Endodermal cell (in vitro differentiated cells): ENCODE measurements around the gene EMC10. TPM values are rescaled to one million over a fixed set of nuclear protein-coding genes. Genes with fewer than 3 reads are reported as not detected.

ENCODE experiments used
- DNase-seq: peaks from one replicate; pipeline ENCODE4 v3.0.0-alpha.2; 2017
- H3K27ac ChIP-seq: 2 replicates; pipeline ENCODE4 v1.5.1; 2013; ENCODE audit warnings: mild to moderate bottlenecking, low read depth, low read length, moderate library complexity
- H3K27me3 ChIP-seq: 2 replicates; pipeline ENCODE4 v1.6.1; 2013; ENCODE audit warnings: mild to moderate bottlenecking, low read length, moderate library complexity; ENCODE audit not compliant: insufficient read depth, control insufficient read depth, poor library complexity, severe bottlenecking
- H3K36me3 ChIP-seq: 2 replicates; pipeline ENCODE4 v1.7.0; 2013; ENCODE audit warnings: mild to moderate bottlenecking, low read length, moderate library complexity; ENCODE audit not compliant: control insufficient read depth, insufficient read depth
- H3K4me1 ChIP-seq: one replicate; pipeline ENCODE4 v1.7.0; 2013; ENCODE audit warnings: low read length; ENCODE audit not compliant: control insufficient read depth, insufficient read depth
- H3K4me3 ChIP-seq: 2 replicates; pipeline ENCODE4 v1.5.1; 2013; ENCODE audit warnings: mild to moderate bottlenecking, low read length, moderate library complexity
- H3K9ac ChIP-seq: 2 replicates; pipeline ENCODE4 v1.6.1; 2013; ENCODE audit warnings: mild to moderate bottlenecking, low read length, moderate library complexity; ENCODE audit not compliant: poor library complexity, severe bottlenecking; ENCODE audit errors: extremely low read depth
- H3K9me3 ChIP-seq: 2 replicates; pipeline ENCODE4 v1.6.1; 2013; ENCODE audit warnings: mild to moderate bottlenecking, low read length, moderate library complexity; ENCODE audit not compliant: control insufficient read depth
- H3K27ac Mint-ChIP-seq: 2 replicates; pipeline ENCODE4 v1.8.0; 2020; ENCODE audit warnings: mixed read lengths
- H3K27me3 Mint-ChIP-seq: 2 replicates; pipeline ENCODE4 v1.8.0; 2021; ENCODE audit warnings: mild to moderate bottlenecking, mixed read lengths; ENCODE audit not compliant: insufficient read depth
- H3K36me3 Mint-ChIP-seq: 2 replicates; pipeline ENCODE4 v1.8.0; 2020; ENCODE audit warnings: low read depth, mixed read lengths
- H3K4me1 Mint-ChIP-seq: 2 replicates; pipeline ENCODE4 v1.8.0; 2020; ENCODE audit warnings: mixed read lengths
- H3K4me3 Mint-ChIP-seq: 2 replicates; pipeline ENCODE4 v1.8.0; 2020; ENCODE audit warnings: mild to moderate bottlenecking, moderate library complexity, mixed read lengths
- H3K9me3 Mint-ChIP-seq: 2 replicates; pipeline ENCODE4 v1.8.0; 2020; ENCODE audit warnings: mild to moderate bottlenecking, mixed read lengths
- WGBS, 2 experiments: methylation state at CpG; one replicate each; pipeline versions ENCODE4 v1.1.5 to v1.1.7; 2013; ENCODE audit warnings: missing lambda C conversion rate in 2 of 2, mixed read lengths in 1 of 2; ENCODE audit not compliant: insufficient coverage in 1 of 2, insufficient read length in 1 of 2; 5-methylcytosine and 5-hydroxymethylcytosine counted together
- total RNA-seq, 2 donors: library from RNA; stranded (reverse); fragmentation: NEBNext Ultra II Directional in 1 of 2; extraction: Animal tissue kit (Norgen Biotek cat#: 25700) in 1 of 2; gene quantifications; 2 replicates in 1 of 2; 3 replicates in 1 of 2; pipeline ENCODE4 v1.2.1, GENCODE V29; 2021
- TF ChIP-seq, protein P1 (sequence below): fragments of 200-600 bp; sonication (generic); conservative IDR thresholded peaks from 2 replicates; pipeline ENCODE4 v1.5.0; 2021; ENCODE audit warnings: antibody characterized with exemption, mild to moderate bottlenecking

Gene EMC10
- total RNA-seq, 2 donors from 2014 or later: 119 to 123 TPM

GRCh38 chr19:50480281-50481111 is 4.2 kb downstream of the EMC10 start:
- peaks cover 27% of the 10 kb centered on the region for H3K36me3 ChIP-seq
- H3K36me3 Mint-ChIP-seq: peaks cover 66% of the 10 kb centered on the region
- peak; percentile 30 for DNase-seq
- H3K4me1 ChIP-seq: no peaks in the 10 kb centered on the region
- no peaks in the 10 kb centered on the region for H3K27me3 ChIP-seq
- peaks cover 3% of the 10 kb centered on the region for H3K27me3 Mint-ChIP-seq
- no peak overlapping the region for H3K4me3 ChIP-seq
- no peak overlapping the region for H3K9ac ChIP-seq
- TF ChIP-seq, protein P1, sequence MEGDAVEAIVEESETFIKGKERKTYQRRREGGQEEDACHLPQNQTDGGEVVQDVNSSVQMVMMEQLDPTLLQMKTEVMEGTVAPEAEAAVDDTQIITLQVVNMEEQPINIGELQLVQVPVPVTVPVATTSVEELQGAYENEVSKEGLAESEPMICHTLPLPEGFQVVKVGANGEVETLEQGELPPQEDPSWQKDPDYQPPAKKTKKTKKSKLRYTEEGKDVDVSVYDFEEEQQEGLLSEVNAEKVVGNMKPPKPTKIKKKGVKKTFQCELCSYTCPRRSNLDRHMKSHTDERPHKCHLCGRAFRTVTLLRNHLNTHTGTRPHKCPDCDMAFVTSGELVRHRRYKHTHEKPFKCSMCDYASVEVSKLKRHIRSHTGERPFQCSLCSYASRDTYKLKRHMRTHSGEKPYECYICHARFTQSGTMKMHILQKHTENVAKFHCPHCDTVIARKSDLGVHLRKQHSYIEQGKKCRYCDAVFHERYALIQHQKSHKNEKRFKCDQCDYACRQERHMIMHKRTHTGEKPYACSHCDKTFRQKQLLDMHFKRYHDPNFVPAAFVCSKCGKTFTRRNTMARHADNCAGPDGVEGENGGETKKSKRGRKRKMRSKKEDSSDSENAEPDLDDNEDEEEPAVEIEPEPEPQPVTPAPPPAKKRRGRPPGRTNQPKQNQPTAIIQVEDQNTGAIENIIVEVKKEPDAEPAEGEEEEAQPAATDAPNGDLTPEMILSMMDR: no peak
- H3K27ac ChIP-seq: no peak overlapping the region
- no peak overlapping the region for H3K27ac Mint-ChIP-seq
- peaks cover 19% of the 10 kb centered on the region for H3K9me3 ChIP-seq
- peaks cover 3% of the 10 kb centered on the region for H3K4me1 Mint-ChIP-seq
- no peak overlapping the region for H3K4me3 Mint-ChIP-seq
- peaks cover 32% of the 10 kb centered on the region for H3K9me3 Mint-ChIP-seq
- 90 to 100% methylated on average over 2 to 35 of the region's 37 CpGs for WGBS, 2 experiments

DNA sequence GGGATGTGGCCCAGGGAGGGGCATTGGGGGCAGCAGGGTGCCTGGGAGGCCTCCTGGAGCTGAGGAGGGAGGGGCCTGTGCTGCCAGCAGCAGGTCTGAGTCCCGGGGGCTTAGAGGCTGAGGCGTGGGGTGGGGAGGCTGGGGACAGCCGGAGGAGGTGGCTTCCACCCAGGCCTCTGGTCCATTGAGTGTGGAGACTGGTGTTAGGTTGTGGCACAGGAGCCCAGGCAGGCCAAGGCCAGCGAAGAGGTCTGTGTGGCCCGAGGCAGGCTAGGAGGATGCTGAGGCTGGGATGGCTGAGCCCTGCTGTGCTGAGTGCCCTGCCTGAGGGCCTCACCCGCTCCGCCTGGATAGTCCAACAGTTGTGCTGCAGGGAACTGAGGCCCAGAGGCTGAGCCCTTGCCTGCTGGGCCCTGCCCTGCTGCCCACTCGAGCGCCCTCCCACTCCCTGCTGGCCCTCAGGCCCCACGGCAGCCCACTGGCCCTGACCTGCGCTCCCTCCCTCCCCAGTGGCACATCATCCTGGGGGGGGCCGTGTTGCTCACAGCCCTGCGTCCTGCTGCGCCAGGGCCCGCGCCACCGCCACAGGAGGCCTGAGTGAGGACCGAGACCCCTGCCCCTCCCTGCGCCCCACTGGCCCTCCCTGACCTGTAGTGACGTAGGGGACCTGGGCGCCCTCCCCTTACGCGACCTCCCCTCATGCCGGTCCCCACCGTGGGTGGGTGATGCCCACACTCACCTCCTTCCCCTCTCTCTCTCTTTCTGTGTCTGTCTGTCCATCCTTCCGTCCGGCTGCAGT is 5.2 kb downstream of the EMC10 start:
- H3K27ac ChIP-seq: no peak overlapping the region
- DNase-seq: no peak
- peaks cover 29% of the 10 kb centered on the region for H3K9me3 ChIP-seq
- H3K27me3 Mint-ChIP-seq: peaks cover 8% of the 10 kb centered on the region
- H3K4me1 ChIP-seq: no peaks in the 10 kb centered on the region
- peaks cover 3% of the 10 kb centered on the region for H3K4me1 Mint-ChIP-seq
- peaks cover 31% of the 10 kb centered on the region for H3K36me3 ChIP-seq
- no peak overlapping the region for H3K4me3 ChIP-seq
- no peak overlapping the region for H3K4me3 Mint-ChIP-seq
- TF ChIP-seq, protein P1: no peak
- H3K9me3 Mint-ChIP-seq: peaks cover 41% of the 10 kb centered on the region
- H3K9ac ChIP-seq: no peak overlapping the region
- WGBS, 2 experiments: 92 to 94% methylated on average over 8 to 27 of the region's 27 CpGs
- no peaks in the 10 kb centered on the region for H3K27me3 ChIP-seq
- H3K27ac Mint-ChIP-seq: no peak overlapping the region
- peaks cover 72% of the 10 kb centered on the region for H3K36me3 Mint-ChIP-seq

GRCh38 chr19:50482271-50482855 is 6.1 kb downstream of the EMC10 start:
- TF ChIP-seq, protein P1: no peak
- H3K9me3 ChIP-seq: peaks cover 33% of the 10 kb centered on the region
- H3K4me3 ChIP-seq: no peak overlapping the region
- H3K4me1 ChIP-seq: no peaks in the 10 kb centered on the region
- DNase-seq: no peak
- peaks cover 4% of the 10 kb centered on the region for H3K27me3 ChIP-seq
- 90 to 100% methylated on average over 4 to 16 of the region's 16 CpGs for WGBS, 2 experiments
- H3K27ac ChIP-seq: no peak overlapping the region
- peaks cover 74% of the 10 kb centered on the region for H3K36me3 Mint-ChIP-seq
- peaks cover 2% of the 10 kb centered on the region for H3K4me1 Mint-ChIP-seq
- no peak overlapping the region for H3K4me3 Mint-ChIP-seq
- peaks cover 34% of the 10 kb centered on the region for H3K36me3 ChIP-seq
- peaks cover 16% of the 10 kb centered on the region for H3K27me3 Mint-ChIP-seq
- H3K9ac ChIP-seq: no peak overlapping the region
- H3K27ac Mint-ChIP-seq: no peak overlapping the region
- H3K9me3 Mint-ChIP-seq: peaks cover 40% of the 10 kb centered on the region
